Gastroesophageal sphincter (tissue), 3 donors: ENCODE data around the gene MYH6.

ENCODE experiments used
- EP300 ChIP-seq: sonication (generic); formaldehyde crosslinking; IDR thresholded peaks from one replicate; pipeline ENCODE4 v1.6.1; 2017; ENCODE audit warnings: antibody characterized with exemption, mild to moderate bottlenecking
- POLR2A ChIP-seq, 2 donors: fragments of 450-650 bp; IDR thresholded peaks; one replicate each; pipeline ENCODE4 v1.6.1; 2017; ENCODE audit warnings: antibody characterized with exemption in 2 of 2, mild to moderate bottlenecking in 2 of 2, moderate library complexity in 1 of 2
- POLR2AphosphoS5 ChIP-seq: sonication (generic); formaldehyde crosslinking; IDR thresholded peaks from one replicate; pipeline ENCODE4 v1.6.1; 2017; ENCODE audit warnings: antibody characterized with exemption
- TF ChIP-seq, protein P1 (sequence below), 4 experiments: fragments of 200-600 bp in 2 of 4; fragments of 450-650 bp in 2 of 4; sonication (generic) in 1 of 4; IDR thresholded peaks; one replicate each; pipeline ENCODE4 v1.5.1; 2017 to 2019; ENCODE audit warnings: antibody characterized with exemption in 4 of 4, mild to moderate bottlenecking in 2 of 4, moderate library complexity in 2 of 4

DNA sequence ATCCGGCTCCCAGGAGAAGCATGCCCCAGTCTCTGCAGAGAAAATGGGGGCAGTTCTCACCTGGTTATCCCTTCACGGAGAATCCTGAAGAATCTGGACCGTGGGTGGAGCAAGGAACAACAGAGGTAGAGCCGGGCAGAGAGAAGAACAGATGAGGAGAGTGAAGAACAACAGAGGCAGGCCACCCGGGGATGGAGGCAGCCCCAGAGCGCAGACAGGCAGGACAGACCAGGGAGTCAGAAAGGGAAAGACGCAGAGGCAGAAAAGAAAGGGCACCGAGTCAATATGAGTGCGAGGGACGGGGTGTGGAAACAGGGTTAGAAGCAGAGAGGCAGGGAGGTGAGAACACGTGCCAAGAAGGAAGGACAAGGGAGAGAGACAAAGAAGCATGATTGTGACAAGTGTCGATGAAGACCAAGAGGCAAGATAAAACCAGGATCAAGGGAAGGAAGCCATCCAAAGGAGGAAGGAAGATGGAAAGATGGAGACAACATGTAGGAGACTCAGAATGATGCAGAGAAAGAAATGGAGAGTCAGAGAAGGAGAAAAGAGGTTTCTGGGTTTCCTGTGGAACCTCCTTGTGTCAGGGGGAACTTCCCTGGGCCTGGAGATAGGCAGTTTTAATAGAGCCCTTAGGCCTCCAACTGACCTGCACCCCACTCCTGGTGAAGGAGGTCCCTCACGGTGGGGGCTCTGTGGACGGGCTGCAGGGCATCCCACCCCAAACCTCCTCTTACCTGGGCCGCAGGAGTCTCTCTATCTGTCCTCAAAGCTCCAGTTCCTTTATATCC is at the start of gene MYH6:
- TF ChIP-seq EP300 (no peak), POLR2A (IDR thresholded peaks at IDR 0.05) (no peak), POLR2AphosphoS5 (no peak)
- TF ChIP-seq, protein P1, sequence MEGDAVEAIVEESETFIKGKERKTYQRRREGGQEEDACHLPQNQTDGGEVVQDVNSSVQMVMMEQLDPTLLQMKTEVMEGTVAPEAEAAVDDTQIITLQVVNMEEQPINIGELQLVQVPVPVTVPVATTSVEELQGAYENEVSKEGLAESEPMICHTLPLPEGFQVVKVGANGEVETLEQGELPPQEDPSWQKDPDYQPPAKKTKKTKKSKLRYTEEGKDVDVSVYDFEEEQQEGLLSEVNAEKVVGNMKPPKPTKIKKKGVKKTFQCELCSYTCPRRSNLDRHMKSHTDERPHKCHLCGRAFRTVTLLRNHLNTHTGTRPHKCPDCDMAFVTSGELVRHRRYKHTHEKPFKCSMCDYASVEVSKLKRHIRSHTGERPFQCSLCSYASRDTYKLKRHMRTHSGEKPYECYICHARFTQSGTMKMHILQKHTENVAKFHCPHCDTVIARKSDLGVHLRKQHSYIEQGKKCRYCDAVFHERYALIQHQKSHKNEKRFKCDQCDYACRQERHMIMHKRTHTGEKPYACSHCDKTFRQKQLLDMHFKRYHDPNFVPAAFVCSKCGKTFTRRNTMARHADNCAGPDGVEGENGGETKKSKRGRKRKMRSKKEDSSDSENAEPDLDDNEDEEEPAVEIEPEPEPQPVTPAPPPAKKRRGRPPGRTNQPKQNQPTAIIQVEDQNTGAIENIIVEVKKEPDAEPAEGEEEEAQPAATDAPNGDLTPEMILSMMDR (IDR thresholded peaks at IDR 0.05), result no peak
